ENCODE data around the gene FAM3D.

DNA sequence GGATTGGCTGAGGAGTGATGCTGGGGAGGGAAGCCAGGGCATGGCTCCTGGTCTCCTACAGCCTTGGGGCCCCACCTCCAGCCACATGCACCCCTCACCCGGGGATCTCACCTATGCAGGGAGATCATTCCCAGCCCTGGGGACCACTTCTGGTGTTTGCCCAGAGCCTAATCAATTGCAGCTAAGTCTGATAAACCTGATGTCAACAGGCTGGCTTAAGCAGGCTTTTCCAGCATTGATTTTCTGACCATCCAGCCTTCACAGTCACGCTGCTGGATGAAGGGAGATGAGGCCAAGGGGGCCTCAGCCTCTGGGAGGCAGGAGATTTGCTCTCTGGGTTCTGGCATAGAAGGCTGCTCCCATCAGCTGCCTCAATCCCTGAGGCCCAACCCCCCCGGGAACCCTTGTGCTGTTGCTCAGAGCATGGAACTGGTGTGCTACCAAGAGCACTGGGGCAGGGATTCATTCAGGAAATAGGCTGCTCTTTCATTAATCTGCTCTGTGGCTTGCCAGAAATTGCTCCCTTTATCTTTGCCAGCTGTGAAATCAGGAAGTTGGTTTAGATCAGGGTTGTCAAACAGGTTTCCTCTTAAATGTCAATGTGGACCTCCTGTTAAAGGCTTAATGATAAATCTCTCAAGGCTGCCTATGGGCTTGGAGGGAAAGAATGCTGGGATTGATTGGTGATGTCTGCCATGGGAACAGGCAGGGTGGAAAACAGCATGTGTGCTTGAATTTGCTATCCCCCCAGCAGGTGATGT lies 19.0 kb downstream of the FAM3D start:
- TF ChIP-seq, protein P1, sequence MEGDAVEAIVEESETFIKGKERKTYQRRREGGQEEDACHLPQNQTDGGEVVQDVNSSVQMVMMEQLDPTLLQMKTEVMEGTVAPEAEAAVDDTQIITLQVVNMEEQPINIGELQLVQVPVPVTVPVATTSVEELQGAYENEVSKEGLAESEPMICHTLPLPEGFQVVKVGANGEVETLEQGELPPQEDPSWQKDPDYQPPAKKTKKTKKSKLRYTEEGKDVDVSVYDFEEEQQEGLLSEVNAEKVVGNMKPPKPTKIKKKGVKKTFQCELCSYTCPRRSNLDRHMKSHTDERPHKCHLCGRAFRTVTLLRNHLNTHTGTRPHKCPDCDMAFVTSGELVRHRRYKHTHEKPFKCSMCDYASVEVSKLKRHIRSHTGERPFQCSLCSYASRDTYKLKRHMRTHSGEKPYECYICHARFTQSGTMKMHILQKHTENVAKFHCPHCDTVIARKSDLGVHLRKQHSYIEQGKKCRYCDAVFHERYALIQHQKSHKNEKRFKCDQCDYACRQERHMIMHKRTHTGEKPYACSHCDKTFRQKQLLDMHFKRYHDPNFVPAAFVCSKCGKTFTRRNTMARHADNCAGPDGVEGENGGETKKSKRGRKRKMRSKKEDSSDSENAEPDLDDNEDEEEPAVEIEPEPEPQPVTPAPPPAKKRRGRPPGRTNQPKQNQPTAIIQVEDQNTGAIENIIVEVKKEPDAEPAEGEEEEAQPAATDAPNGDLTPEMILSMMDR (conservative IDR thresholded peaks at IDR 0.05; ENCODE audit: low read length) = no peak
- TF ChIP-seq EZH2phosphoT487 (IDR thresholded peaks at IDR 0.05; ENCODE audit: borderline replicate concordance) = no peak

Measured in Loucy (cell line).